ENCODE results near the gene RTEL1.
A peak's percentile ranks its signal among the peaks of the same experiment; 100 is the strongest.

RTEL1 gene

GRCh38 chr20:63697868-63698545, 39.9 kb downstream of the RTEL1 start:
- no peak for DNase-seq (ENCODE audit: low read depth in 2 of 2)

- no peak for DNase-seq (ENCODE audit: low read depth in 2 of 2)
Measured at GRCh38 chr20:63698739-63699465, 40.8 kb downstream of the RTEL1 start.

GRCh38 chr20:63699466-63700198, 41.5 kb downstream of the RTEL1 start:
- DNase-seq (ENCODE audit: low read depth in 2 of 2) = no peak

- no peak for DNase-seq (ENCODE audit: low read depth in 2 of 2)
Measured at GRCh38 chr20:63700199-63701050, 42.3 kb downstream of the RTEL1 start.

GRCh38 chr20:63701051-63701328, 42.9 kb downstream of the RTEL1 start:
- no peak for DNase-seq (ENCODE audit: low read depth in 2 of 2)

GRCh38 chr20:63701329-63702035, 43.4 kb downstream of the RTEL1 start:
- DNase-seq (ENCODE audit: low read depth in 2 of 2) = no peak

- no peak for DNase-seq (ENCODE audit: low read depth in 2 of 2)
Measured at GRCh38 chr20:63702036-63702665, 44.0 kb downstream of the RTEL1 start.

- DNase-seq (ENCODE audit: low read depth in 2 of 2) = no peak
Measured at GRCh38 chr20:63702751-63703470, 44.8 kb downstream of the RTEL1 start.

- no peak for DNase-seq (ENCODE audit: low read depth in 2 of 2)
Measured at GRCh38 chr20:63703471-63703975, 45.4 kb downstream of the RTEL1 start.

- DNase-seq (ENCODE audit: low read depth in 2 of 2) = no peak
Measured at GRCh38 chr20:63703976-63704748, 46.0 kb downstream of the RTEL1 start.

- DNase-seq (ENCODE audit: low read depth in 2 of 2) = no peak
Measured at GRCh38 chr20:63704749-63705117, 46.6 kb downstream of the RTEL1 start.

GRCh38 chr20:63705232-63706026, 47.3 kb downstream of the RTEL1 start:
- DNase-seq (ENCODE audit: low read depth in 2 of 2) = no peak

- no peak for DNase-seq (ENCODE audit: low read depth in 2 of 2)
Measured at GRCh38 chr20:63706027-63706695, 48.0 kb downstream of the RTEL1 start.

GRCh38 chr20:63706852-63707557, 48.9 kb downstream of the RTEL1 start:
- DNase-seq (ENCODE audit: low read depth in 2 of 2) = peak in 1 of 2 donors; percentile 42

GRCh38 chr20:63707558-63708300, 49.6 kb downstream of the RTEL1 start, which contains the start of the genes ARFRP1 and ZGPAT:
Gene ARFRP1 (minus strand): TSS chr20:63707976. CDS start chr20:63707091, 885 bp downstream.
Gene ZGPAT (plus strand): TSS chr20:63708039. CDS start chr20:63708581, 542 bp downstream.
- DNase-seq (ENCODE audit: low read depth in 2 of 2) = peak; percentile 73 to 75

Data from activated CD8-positive, alpha-beta memory T cell treated with anti-CD3 and anti-CD28 coated beads for 4 hours (primary cell).